HepG2 (cell line): ENCODE measurements around the gene FOXA1. TPM values are rescaled to one million over a fixed set of nuclear protein-coding genes. Genes with fewer than 3 reads are reported as not detected.

Experiments
- ARHGAP35 ChIP-seq: sonication (generic); formaldehyde crosslinking; IDR thresholded peaks from 2 replicates; pipeline ENCODE4 v1.9.0; 2022; ENCODE audit warnings: mild to moderate bottlenecking, inconsistent platforms, moderate library complexity, missing genetic modification reagents, borderline replicate concordance
- CENPBD1 ChIP-seq: sonication (generic); formaldehyde crosslinking; IDR thresholded peaks from 2 replicates; pipeline ENCODE4 v1.8.0; 2022; ENCODE audit warnings: missing genetic modification reagents, low read depth, mild to moderate bottlenecking, borderline replicate concordance
- CSRNP1 ChIP-seq: sonication (generic); formaldehyde crosslinking; IDR thresholded peaks from 2 replicates; pipeline ENCODE4 v1.8.1; 2023; ENCODE audit warnings: mild to moderate bottlenecking, missing genetic modification reagents
- EHMT2 ChIP-seq: fragments of 200-600 bp; sonication (generic); IDR thresholded peaks from 2 replicates; pipeline ENCODE4 v1.7.0; 2017; ENCODE audit warnings: antibody characterized with exemption, low read depth, low read length, borderline replicate concordance
- EZH2 ChIP-seq: conservative IDR thresholded peaks from 2 replicates; pipeline ENCODE4 v1.6.1; 2012; ENCODE audit warnings: mild to moderate bottlenecking, low read depth, low read length, moderate library complexity
- FOXM1 ChIP-seq: sonication (generic); formaldehyde crosslinking; IDR thresholded peaks from 2 replicates; pipeline ENCODE4 v1.5.0; 2020; ENCODE audit warnings: missing genetic modification reagents
- HNF4G ChIP-seq, 2 experiments: sonication (generic) in 1 of 2; formaldehyde crosslinking in 1 of 2; IDR thresholded peaks; 2 replicates each; pipeline versions ENCODE4 v1.4.0 to v1.6.1; 2011 to 2020; ENCODE audit warnings: borderline replicate concordance in 2 of 2, low read depth in 2 of 2, mild to moderate bottlenecking in 2 of 2, low read length in 1 of 2, missing genetic modification reagents in 1 of 2, moderate library complexity in 1 of 2
- IKZF1 ChIP-seq: fragments of 450-650 bp; IDR thresholded peaks from 2 replicates; pipeline ENCODE4 v1.7.1; 2016
- RORA ChIP-seq: sonication (generic); formaldehyde crosslinking; IDR thresholded peaks from 2 replicates; pipeline ENCODE4 v1.5.0; 2020; ENCODE audit warnings: mild to moderate bottlenecking, missing genetic modification reagents, moderate library complexity
- TEF ChIP-seq: sonication (generic); formaldehyde crosslinking; IDR thresholded peaks from 2 replicates; pipeline ENCODE4 v1.5.0; 2020; ENCODE audit warnings: missing genetic modification reagents
- ZFAT ChIP-seq: sonication (generic); formaldehyde crosslinking; conservative IDR thresholded peaks from 2 replicates; pipeline ENCODE4 v1.8.1; 2023; ENCODE audit warnings: missing genetic modification reagents, inconsistent platforms
- ZFP41 ChIP-seq: sonication (generic); formaldehyde crosslinking; IDR thresholded peaks from 2 replicates; pipeline ENCODE4 v1.4.0; 2020; ENCODE audit warnings: mild to moderate bottlenecking, missing genetic modification reagents, borderline replicate concordance
- ZMYM2 ChIP-seq: sonication (generic); formaldehyde crosslinking; IDR thresholded peaks from 2 replicates; pipeline ENCODE4 v1.8.0; 2022; ENCODE audit warnings: mild to moderate bottlenecking, missing genetic modification reagents
- ZNF556 ChIP-seq: sonication (generic); formaldehyde crosslinking; IDR thresholded peaks from 2 replicates; pipeline ENCODE4 v1.4.0; 2020; ENCODE audit warnings: mild to moderate bottlenecking, missing genetic modification reagents, borderline replicate concordance
- polyA plus RNA-seq, 8 experiments: library from polyadenylated mRNA; depleted of rRNA in 3 of 8; stranded (reverse) in 7 of 8; unstranded in 1 of 8; fragments of >200 nt; fragmentation: Illumina TruSeq in 4 of 8; extraction: Trizol in 4 of 8; gene quantifications; 2 replicates each; pipeline versions ENCODE4 v1.2.1 to v1.2.3, GENCODE V29; 2011 to 2016; ENCODE audit warnings: low read depth in 4 of 8, missing spikeins in 1 of 8, mixed read lengths in 1 of 8; ENCODE audit not compliant: insufficient read depth in 1 of 8
- total RNA-seq, 5 experiments: library from RNA; depleted of rRNA; stranded (reverse); fragments of >200 nt; fragmentation: Illumina TruSeq; extraction: Trizol; gene quantifications; 2 replicates each; pipeline ENCODE4 v1.2.3, GENCODE V29; 2016; ENCODE audit warnings: low read depth in 1 of 5
- TF ChIP-seq, protein P1 (sequence below), 2 experiments: sonication (generic) in 1 of 2; formaldehyde crosslinking in 1 of 2; IDR thresholded peaks; 2 replicates each; pipeline versions ENCODE4 v1.6.1 to v1.9.0; 2014 to 2022; ENCODE audit warnings: antibody characterized with exemption in 1 of 2, borderline replicate concordance in 1 of 2, inconsistent platforms in 1 of 2, low read depth in 1 of 2, missing genetic modification reagents in 1 of 2
- TF ChIP-seq, protein P2 (sequence below): sonication (generic); formaldehyde crosslinking; IDR thresholded peaks from 2 replicates; pipeline ENCODE4 v1.5.0; 2020; ENCODE audit warnings: mild to moderate bottlenecking, missing genetic modification reagents, moderate library complexity

Gene FOXA1
- total and polyA plus RNA-seq, 2 of the 13 experiments (the other 11 are each of a cell fraction or from before 2014, with no cell fraction given) = 43.4 to 58.6 TPM

DNA sequence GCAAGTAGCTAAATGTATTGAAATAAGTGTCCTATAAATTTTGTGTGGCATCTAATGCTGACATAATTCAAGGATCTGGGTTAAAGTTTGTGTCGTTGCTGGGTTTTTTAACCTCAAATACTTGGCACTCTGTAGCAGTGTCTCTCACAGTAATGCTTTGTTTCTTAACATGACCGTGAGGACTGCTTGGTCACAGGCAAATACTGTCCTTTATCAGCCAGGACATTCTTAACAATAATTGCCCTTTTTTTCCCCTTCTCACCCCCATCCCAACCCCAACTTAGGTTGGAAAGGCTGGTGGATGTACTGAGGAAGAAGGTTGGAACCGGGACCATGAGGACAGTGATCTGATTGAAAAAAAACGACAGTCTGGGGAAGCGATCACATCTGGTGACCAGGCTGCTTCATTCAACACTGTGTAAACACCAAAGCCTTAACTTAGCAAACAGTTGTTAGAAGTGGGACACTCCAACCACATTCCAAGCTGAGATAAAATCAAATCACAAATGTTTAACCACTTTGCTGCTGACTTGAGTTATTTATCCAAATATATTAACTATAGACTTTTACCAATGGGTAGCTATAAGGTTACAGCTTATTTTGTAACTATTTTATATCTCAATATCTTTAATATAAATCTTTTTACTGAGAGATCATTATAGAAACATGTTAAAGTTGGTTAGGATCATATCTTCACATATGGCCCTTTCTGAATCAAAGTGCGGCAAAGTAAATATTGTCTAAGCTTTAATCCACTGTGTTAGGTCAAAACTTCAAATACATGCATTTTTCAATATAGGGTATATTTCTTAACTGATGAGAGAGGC is 48.2 kb downstream of the FOXA1 start (continued):
- TF ChIP-seq, protein P1, sequence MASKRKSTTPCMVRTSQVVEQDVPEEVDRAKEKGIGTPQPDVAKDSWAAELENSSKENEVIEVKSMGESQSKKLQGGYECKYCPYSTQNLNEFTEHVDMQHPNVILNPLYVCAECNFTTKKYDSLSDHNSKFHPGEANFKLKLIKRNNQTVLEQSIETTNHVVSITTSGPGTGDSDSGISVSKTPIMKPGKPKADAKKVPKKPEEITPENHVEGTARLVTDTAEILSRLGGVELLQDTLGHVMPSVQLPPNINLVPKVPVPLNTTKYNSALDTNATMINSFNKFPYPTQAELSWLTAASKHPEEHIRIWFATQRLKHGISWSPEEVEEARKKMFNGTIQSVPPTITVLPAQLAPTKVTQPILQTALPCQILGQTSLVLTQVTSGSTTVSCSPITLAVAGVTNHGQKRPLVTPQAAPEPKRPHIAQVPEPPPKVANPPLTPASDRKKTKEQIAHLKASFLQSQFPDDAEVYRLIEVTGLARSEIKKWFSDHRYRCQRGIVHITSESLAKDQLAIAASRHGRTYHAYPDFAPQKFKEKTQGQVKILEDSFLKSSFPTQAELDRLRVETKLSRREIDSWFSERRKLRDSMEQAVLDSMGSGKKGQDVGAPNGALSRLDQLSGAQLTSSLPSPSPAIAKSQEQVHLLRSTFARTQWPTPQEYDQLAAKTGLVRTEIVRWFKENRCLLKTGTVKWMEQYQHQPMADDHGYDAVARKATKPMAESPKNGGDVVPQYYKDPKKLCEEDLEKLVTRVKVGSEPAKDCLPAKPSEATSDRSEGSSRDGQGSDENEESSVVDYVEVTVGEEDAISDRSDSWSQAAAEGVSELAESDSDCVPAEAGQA (IDR thresholded peaks at IDR 0.05; ENCODE audit: low read depth) = no peak
- TF ChIP-seq, protein P1 (CRISPR knock-in tag; IDR thresholded peaks at IDR 0.05; ENCODE audit: borderline replicate concordance) = 0 out of 2 replicates have a peak, but pooled peaks have one; percentile 76
- peak; percentile 54; the same call in 1 of the 2 replicates for TF ChIP-seq RORA (CRISPR knock-in tag)
- no peak for TF ChIP-seq TEF (CRISPR knock-in tag)
- no peak for TF ChIP-seq ZFP41
- TF ChIP-seq ZMYM2 (CRISPR knock-in tag) = peak; percentile 91
- TF ChIP-seq EZH2 = no peak
- TF ChIP-seq ZFAT (CRISPR knock-in tag) = no peak
- TF ChIP-seq HNF4G (IDR thresholded peaks at IDR 0.05; ENCODE audit: borderline replicate concordance, low read depth, low read length) = peak; percentile 74; the same call in 1 of the 2 replicates
- no peak; the same call in 1 of the 2 replicates for TF ChIP-seq HNF4G (CRISPR knock-in tag; IDR thresholded peaks at IDR 0.05; ENCODE audit: borderline replicate concordance, low read depth)
- no peak for TF ChIP-seq ARHGAP35 (CRISPR knock-in tag)
- TF ChIP-seq FOXM1 (CRISPR knock-in tag) = no peak; the same call in 1 of the 2 replicates
- peak; percentile 89 for TF ChIP-seq CSRNP1 (CRISPR knock-in tag)
- TF ChIP-seq EHMT2 = peak; percentile 99
- TF ChIP-seq, protein P2, sequence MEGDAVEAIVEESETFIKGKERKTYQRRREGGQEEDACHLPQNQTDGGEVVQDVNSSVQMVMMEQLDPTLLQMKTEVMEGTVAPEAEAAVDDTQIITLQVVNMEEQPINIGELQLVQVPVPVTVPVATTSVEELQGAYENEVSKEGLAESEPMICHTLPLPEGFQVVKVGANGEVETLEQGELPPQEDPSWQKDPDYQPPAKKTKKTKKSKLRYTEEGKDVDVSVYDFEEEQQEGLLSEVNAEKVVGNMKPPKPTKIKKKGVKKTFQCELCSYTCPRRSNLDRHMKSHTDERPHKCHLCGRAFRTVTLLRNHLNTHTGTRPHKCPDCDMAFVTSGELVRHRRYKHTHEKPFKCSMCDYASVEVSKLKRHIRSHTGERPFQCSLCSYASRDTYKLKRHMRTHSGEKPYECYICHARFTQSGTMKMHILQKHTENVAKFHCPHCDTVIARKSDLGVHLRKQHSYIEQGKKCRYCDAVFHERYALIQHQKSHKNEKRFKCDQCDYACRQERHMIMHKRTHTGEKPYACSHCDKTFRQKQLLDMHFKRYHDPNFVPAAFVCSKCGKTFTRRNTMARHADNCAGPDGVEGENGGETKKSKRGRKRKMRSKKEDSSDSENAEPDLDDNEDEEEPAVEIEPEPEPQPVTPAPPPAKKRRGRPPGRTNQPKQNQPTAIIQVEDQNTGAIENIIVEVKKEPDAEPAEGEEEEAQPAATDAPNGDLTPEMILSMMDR (CRISPR knock-in tag) = no peak
- TF ChIP-seq IKZF1 = no peak
- no peak for TF ChIP-seq CENPBD1 (CRISPR knock-in tag)
- TF ChIP-seq ZNF556 = peak; percentile 97; the same call in 1 of the 2 replicates
